Left ventricle myocardium inferior (tissue), 1 donor: Measurements from ENCODE around the gene ASCC3. TPM values are rescaled to one million over a fixed set of nuclear protein-coding genes. Genes with fewer than 3 reads are reported as not detected.

Experiments used
- DNase-seq: peaks from one replicate; pipeline ENCODE4 v3.0.0-alpha.2; 2020
- H3K27ac ChIP-seq: fragments of 200-600 bp; replicated peaks from 2 replicates; pipeline ENCODE4 v1.8.0; 2021
- H3K27me3 ChIP-seq: fragments of 200-600 bp; 2 replicates; pipeline ENCODE4 v1.8.0; 2021; ENCODE audit warnings: low read depth
- H3K36me3 ChIP-seq: fragments of 200-600 bp; 2 replicates; pipeline ENCODE4 v1.8.0; 2021
- H3K4me1 ChIP-seq: fragments of 200-600 bp; 2 replicates; pipeline ENCODE4 v1.8.0; 2021
- H3K4me3 ChIP-seq: fragments of 200-600 bp; 2 replicates; pipeline ENCODE4 v1.8.0; 2021; ENCODE audit warnings: mild to moderate bottlenecking, moderate library complexity
- H3K9me3 ChIP-seq: fragments of 200-600 bp; replicated peaks from 2 replicates; pipeline ENCODE4 v1.8.0; 2021
- intact Hi-C: fragments of 100-400 bp; cut with micrococcal nuclease; formaldehyde crosslinking; loops from one replicate; pipeline ENCODE4 v1.11.0; 2022
- total RNA-seq: library from RNA; stranded (reverse); fragmentation: NEBNext Ultra II Directional; extraction: Animal tissue kit (Norgen Biotek cat#: 25700); gene quantifications from one replicate; pipeline ENCODE4 v1.2.1, GENCODE V29; 2021
- TF ChIP-seq, protein P1 (sequence below): fragments of 200-600 bp; IDR thresholded peaks from 2 replicates; pipeline ENCODE4 v1.8.0; 2021; ENCODE audit warnings: antibody characterized with exemption, mild to moderate bottlenecking, borderline replicate concordance
- donor health status: DM: no; HTN: yes; CAD: no; lungs with severe emphysema.

The ASCC3 gene
- total RNA-seq, 1 donor from 2014 or later = 16.7 TPM

DNA sequence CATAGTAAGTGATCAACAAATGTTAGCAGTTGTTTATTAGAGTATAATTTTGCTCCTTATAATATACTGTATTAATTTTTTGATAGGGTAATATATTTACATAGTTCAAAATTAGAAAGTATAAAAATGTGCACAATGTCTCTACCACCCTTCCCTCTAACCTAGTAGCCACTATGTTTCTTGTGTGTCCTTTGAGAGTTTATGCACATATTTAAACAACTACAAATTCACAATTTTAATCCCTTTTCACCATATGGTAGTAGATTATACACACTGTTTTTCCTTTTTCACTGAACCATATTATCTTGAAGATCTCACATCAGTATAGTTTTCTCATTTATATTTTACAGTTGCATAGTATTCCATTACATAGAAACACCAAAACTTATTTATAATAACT lies 194.9 kb downstream of the ASCC3 start:
- no peaks in the 10 kb centered on the region for H3K27me3 ChIP-seq
- DNase-seq = no peak
- H3K36me3 ChIP-seq = no peaks in the 10 kb centered on the region
- intact Hi-C loops = no loop called here
- H3K4me3 ChIP-seq = no peak overlapping the region
- H3K27ac ChIP-seq = no peak overlapping the region
- no peaks in the 10 kb centered on the region for H3K9me3 ChIP-seq
- H3K4me1 ChIP-seq = peaks cover 4% of the 10 kb centered on the region
- TF ChIP-seq, protein P1, sequence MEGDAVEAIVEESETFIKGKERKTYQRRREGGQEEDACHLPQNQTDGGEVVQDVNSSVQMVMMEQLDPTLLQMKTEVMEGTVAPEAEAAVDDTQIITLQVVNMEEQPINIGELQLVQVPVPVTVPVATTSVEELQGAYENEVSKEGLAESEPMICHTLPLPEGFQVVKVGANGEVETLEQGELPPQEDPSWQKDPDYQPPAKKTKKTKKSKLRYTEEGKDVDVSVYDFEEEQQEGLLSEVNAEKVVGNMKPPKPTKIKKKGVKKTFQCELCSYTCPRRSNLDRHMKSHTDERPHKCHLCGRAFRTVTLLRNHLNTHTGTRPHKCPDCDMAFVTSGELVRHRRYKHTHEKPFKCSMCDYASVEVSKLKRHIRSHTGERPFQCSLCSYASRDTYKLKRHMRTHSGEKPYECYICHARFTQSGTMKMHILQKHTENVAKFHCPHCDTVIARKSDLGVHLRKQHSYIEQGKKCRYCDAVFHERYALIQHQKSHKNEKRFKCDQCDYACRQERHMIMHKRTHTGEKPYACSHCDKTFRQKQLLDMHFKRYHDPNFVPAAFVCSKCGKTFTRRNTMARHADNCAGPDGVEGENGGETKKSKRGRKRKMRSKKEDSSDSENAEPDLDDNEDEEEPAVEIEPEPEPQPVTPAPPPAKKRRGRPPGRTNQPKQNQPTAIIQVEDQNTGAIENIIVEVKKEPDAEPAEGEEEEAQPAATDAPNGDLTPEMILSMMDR = no peak

DNA sequence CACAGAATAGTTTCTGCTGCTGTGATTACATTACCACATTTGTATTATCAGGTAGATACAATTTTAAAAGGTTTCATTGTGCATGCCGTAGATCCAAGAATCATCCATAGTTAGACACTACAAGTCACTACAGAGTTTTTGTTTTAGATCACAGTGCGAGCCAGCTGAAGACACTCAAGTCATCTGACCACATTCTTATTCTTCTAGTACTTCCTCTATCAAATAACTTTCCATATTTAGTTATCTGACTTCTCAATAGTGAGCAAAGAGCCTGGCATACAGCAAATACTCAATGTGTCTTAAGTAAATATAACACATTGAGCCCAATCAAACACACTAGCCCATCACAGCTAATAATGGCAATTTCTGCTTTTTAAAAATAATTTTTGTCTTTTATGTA lies 195.4 kb downstream of the ASCC3 start:
- Histone ChIP-seq H3K4me3 (no peak overlapping the region), H3K4me1 (peaks cover 4% of the 10 kb centered on the region), H3K27ac (no peak overlapping the region), H3K27me3 (no peaks in the 10 kb centered on the region), H3K9me3 (no peaks in the 10 kb centered on the region), H3K36me3 (no peaks in the 10 kb centered on the region)
- intact Hi-C loops = no loop called here
- TF ChIP-seq, protein P1 = no peak
- no peak for DNase-seq

DNA sequence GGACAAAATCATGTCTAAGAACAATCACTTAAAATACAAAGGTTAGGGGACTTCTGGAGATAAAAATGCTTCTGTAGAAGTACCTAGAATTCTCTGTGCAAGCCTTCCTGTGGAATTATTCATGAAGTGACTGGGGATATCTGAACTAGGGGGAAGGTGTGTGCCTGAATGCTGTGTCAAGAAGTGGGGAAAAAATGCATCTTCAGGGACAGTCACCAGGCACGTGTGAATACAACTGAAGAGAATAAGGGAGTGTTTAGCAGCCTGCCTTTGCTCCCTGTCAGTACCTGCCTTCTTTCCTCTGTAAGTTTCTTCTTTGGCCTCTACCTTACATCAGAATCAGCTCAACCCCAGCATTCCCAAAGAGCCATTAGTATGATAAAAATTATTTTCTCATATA lies 201.0 kb downstream of the ASCC3 start:
- Histone ChIP-seq H3K4me1 (peaks cover under 1% of the 10 kb centered on the region), H3K36me3 (peaks cover 3% of the 10 kb centered on the region), H3K27me3 (no peaks in the 10 kb centered on the region), H3K4me3 (no peak overlapping the region), H3K27ac (no peak overlapping the region), H3K9me3 (no peaks in the 10 kb centered on the region)
- TF ChIP-seq, protein P1 = no peak
- no peak for DNase-seq
- intact Hi-C loops = no loop called here

DNA sequence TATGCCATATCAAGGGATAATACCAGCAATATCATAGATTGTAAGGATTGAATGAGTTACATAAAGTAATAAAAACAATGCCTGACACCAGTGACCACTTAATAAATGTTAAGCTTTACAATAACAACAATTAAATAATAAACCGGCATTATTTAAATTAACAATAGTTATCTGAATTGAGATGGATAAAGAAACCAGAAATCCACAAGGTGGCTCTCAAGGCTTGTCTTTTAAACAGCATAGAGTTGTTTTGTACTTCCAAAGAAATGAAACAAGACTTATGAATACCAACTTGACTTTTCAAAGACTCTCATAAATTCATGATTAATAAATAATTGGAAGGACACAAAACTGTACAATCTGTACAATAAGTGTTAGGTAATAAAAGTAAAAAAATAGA lies 203.1 kb downstream of the ASCC3 start:
- Histone ChIP-seq H3K27ac (no peak overlapping the region), H3K4me3 (no peak overlapping the region), H3K4me1 (no peaks in the 10 kb centered on the region), H3K27me3 (no peaks in the 10 kb centered on the region), H3K9me3 (no peaks in the 10 kb centered on the region), H3K36me3 (peaks cover 3% of the 10 kb centered on the region)
- no peak for DNase-seq
- intact Hi-C loops = no loop called here
- TF ChIP-seq, protein P1 = peak; percentile 28

DNA sequence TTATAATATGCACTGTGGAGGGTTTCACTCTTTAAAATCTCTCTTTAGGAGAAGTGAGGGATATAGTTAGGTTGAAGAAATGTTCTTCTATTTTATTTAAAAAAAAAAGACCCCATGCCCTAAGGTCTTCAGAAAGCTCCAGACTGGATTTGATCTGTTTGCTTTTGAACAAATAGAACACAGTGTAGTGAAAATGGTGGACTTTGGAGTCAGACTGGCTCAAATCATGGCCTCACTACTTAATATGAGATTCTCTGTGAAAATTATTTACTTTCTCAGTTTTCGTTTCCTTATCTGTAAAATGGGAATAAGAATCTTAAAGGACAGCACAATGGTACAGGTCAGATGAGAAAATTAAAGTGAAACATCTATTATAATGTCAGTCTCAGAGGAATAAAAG lies 203.9 kb downstream of the ASCC3 start:
- intact Hi-C loops = no loop called here
- no peak overlapping the region for H3K27ac ChIP-seq
- TF ChIP-seq, protein P1 = no peak

DNA sequence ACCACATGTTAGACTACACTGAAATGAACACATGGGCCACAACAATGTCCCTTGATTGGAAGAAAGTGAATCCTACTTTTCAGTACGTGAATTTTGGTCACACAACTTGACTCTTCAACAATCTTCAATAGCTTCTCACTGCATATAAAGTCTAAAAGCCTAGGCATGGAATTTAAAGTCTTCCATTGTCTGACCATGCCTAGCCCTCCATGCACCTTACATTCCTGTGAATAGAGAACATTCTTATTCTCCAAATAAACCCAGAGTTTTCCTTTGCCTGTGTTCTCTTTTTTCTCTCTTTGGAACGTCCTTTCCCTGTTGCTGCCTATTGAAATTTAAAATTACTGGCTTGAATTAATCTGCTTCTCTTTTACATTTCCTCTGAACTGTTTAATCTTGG lies 207.5 kb downstream of the ASCC3 start:
- Histone ChIP-seq H3K4me3 (no peak overlapping the region), H3K9me3 (peaks cover 9% of the 10 kb centered on the region), H3K4me1 (no peaks in the 10 kb centered on the region), H3K36me3 (peaks cover 11% of the 10 kb centered on the region), H3K27ac (no peak overlapping the region), H3K27me3 (no peaks in the 10 kb centered on the region)
- TF ChIP-seq, protein P1 = no peak
- intact Hi-C loops = no loop called here
- no peak for DNase-seq

More for the DNA sequence above, 203.9 kb downstream of the ASCC3 start:
- Histone ChIP-seq H3K4me1 (no peaks in the 10 kb centered on the region), H3K9me3 (no peaks in the 10 kb centered on the region), H3K27me3 (no peaks in the 10 kb centered on the region), H3K36me3 (peaks cover 3% of the 10 kb centered on the region), H3K4me3 (no peak overlapping the region)
- no peak for DNase-seq
